Heart left ventricle (tissue), 13 donors: Measurements from ENCODE around the gene CXorf38.
"Not testable (repeated sequence)": the region's sequence is repeated elsewhere in the genome, so short reads cannot be mapped to it uniquely, and the experiment has no call there.

Experiments used
- POLR2A ChIP-seq, 2 donors: fragments of 450-650 bp; IDR thresholded peaks; one replicate each; pipeline ENCODE4 v1.6.1; 2017; ENCODE audit warnings: antibody characterized with exemption in 2 of 2, mild to moderate bottlenecking in 2 of 2, moderate library complexity in 2 of 2
- TF ChIP-seq, protein P1 (sequence below), 12 donors: fragments of 200-600 bp; sonication (generic) in 4 of 12; IDR thresholded peaks; one replicate each; pipeline versions ENCODE4 v1.5.0 to v1.8.0; 2018 to 2022; ENCODE audit warnings: antibody characterized with exemption in 12 of 12, mild to moderate bottlenecking in 5 of 12
- donor health status: ischemic (EF 13 %, LVEDD 7.1; RV severe dilation, severe dysfunction).
- donor health status: DM: no; HTN: yes; CAD: no.
- donor health status: DM: no; HTN: no; CAD: no.
- donor health status: ischemic (EF 25% LVEDD 6.9; RV normal size, moderate dysfunction).
- donor health status: ischemic (EF 25% LVEDD 5.7; RV mildly dilated, moderate dysfunction).
- donor health status: ischemic (EF 35%, LVEDD 5.7; RV mildly dilated, moderate dysfunction).
- donor health status: nonischemic (EF 11% LVEDD 7.7; RV severe dilation, severe dysfunction).
- donor health status: DM: yes; HTN: yes; CAD: no.
- donor health status: PGD.
- donor health status: ischemic (EF 29% LVEDD 5.4; RV normal size, mild dysfunction).
- donor health status: nonischemic (EF 23%, LVEDD 6.1; RV moderate dilation, normal function).

DNA sequence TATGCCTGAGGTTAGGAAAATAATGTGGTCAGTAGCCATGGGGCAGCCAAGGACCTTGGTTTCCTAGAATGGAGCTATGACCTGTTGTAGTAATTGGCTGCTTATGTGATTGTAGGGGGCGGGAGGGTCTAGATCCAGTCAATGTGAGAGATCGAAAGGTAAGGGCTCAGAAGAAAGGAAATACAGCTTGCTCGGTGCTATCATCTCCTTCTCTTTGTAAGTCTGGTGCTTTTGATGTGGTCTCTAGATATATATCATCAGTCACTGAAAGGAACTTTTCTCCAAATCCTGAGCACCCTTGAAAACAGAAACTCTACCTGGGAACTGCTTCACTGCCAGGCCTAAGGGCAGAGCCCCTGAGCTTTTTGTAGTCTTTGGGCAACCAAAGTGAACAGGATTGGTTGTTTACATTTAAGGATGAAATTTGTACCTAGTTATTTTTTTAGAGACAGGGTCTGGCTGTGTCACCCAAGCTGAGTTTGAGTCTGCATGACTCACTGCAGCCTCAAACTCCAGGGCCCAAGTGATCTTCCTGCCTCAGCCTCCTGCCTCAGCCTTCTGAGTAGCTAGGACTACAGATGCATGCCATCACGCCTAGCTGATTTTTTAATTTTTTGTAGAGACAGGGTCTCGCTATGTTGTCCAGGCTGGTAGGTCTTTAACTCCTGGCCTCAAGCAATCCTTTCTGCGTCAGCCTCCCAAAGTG lies 57.6 kb downstream of the CXorf38 start:
- not testable (repeated sequence) for TF ChIP-seq POLR2A (IDR thresholded peaks at IDR 0.05)
- TF ChIP-seq, protein P1, sequence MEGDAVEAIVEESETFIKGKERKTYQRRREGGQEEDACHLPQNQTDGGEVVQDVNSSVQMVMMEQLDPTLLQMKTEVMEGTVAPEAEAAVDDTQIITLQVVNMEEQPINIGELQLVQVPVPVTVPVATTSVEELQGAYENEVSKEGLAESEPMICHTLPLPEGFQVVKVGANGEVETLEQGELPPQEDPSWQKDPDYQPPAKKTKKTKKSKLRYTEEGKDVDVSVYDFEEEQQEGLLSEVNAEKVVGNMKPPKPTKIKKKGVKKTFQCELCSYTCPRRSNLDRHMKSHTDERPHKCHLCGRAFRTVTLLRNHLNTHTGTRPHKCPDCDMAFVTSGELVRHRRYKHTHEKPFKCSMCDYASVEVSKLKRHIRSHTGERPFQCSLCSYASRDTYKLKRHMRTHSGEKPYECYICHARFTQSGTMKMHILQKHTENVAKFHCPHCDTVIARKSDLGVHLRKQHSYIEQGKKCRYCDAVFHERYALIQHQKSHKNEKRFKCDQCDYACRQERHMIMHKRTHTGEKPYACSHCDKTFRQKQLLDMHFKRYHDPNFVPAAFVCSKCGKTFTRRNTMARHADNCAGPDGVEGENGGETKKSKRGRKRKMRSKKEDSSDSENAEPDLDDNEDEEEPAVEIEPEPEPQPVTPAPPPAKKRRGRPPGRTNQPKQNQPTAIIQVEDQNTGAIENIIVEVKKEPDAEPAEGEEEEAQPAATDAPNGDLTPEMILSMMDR (IDR thresholded peaks at IDR 0.05), result not testable (repeated sequence)
